ENCODE data around the gene PACSIN1.

- TF ChIP-seq EZH2 (IDR thresholded peaks at IDR 0.05) (no peak), POLR2AphosphoS5 (IDR thresholded peaks at IDR 0.05; ENCODE audit: borderline replicate concordance, low read depth, low read length) (no peak), FOXP2 (optimal IDR thresholded peaks at IDR 0.05; ENCODE audit: control extremely low read depth, extremely low read length, insufficient read depth) (no peak)
Measured at GRCh38 chr6:34516391-34517324, 50.8 kb downstream of the PACSIN1 start.

Data from SK-N-MC (cell line).